B cell (primary cell): ENCODE measurements around the gene KRT20.

Experiments
- CTCF ChIP-seq: fragments of 200-600 bp; IDR thresholded peaks from one replicate; pipeline ENCODE4 v1.8.0; 2022; ENCODE audit warnings: antibody characterized with exemption, mild to moderate bottlenecking
- EZH2 ChIP-seq: IDR thresholded peaks from 2 replicates; pipeline ENCODE4 v1.6.1; 2012; ENCODE audit warnings: borderline replicate concordance, low read depth, mild to moderate bottlenecking, moderate library complexity, low read length; ENCODE audit not compliant: insufficient read depth, poor library complexity, severe bottlenecking

GRCh38 chr17:40873801-40874200 is 11.2 kb downstream of the KRT20 start:
- TF ChIP-seq CTCF = no peak
- TF ChIP-seq EZH2 = no peak
